ENCODE data around the gene ZNF497.
"Not testable (repeated sequence)": the region's sequence is repeated elsewhere in the genome, so short reads cannot be mapped to it uniquely, and the experiment has no call there.

ZNF497 gene

DNA sequence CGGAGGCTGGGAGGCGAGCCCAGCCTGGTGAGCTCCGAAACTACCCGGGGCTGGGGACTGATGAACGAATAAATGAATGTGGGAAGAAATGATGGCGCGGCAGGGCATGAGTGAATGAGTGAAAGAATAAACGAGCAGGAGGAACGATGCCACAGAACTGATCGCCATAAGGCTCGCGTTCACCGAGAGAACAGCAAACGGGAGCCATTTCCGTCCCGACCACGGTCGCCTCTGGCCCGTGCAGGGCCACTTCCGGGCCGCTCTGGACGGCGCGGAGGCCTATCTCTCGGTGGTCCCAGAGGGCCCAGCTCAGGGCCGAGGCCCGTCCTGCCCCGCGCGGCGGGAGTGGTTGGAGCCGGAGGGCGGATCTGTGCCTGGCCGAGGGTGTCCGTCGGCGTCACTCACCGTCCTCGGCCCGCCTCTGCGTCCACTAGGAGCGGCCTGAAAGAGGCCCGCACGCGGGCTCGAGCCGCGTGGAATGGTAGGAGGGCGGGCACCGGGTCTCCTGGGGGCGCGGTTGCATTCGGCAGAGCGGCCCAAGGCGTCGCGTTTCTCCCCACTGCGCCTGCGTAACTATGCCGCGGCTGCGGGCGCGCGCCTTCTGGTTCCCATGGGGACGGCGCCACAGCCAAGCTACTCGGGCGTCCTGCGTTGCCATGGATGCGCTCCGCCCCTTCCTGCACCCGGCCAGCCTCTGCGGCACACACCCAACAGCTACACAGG lies at the start of gene ZNF497:
TSS of gene ZNF497 (minus strand) at position 480 of the 723 bp plus-strand sequence. CDS start 5,116 bp downstream, outside the sequence.
- peak; percentile 88 for DNase-seq

DNA sequence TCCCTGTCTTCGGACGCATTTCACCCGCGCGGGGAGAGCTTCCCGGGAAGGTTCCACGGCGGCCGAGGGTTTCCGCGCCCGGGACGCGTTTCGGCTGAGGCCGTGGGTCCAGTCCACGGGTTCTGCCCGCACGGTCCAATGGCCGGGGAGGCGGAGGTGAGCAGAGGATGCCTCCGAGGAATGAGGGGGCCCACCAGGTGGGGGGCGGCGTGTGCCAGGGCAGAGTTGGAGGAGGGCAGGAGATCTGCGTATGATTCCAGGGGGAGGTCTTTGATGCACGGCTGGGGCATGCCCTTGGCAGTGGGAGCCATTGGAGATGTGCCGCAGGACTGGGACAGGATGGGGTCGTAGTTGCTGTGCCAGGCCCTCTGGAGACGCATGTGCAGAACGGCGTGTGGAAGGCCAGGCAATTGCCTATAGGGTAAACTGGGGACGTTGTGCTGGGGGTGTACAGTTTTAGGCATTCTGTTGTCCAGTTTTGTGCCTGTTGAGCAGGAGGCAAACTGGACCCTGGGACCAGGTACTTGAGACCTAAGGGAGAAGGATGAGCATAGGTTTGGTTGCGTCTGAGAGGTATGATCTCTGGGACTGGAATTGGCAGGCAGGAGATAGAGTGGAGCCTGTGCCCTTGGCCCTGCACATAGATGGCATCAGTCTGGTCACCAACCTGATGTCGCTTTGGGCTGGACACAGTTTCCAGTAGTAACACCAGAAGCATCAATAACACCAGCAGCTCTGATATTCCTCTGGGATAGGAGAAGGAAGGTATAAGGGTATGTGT lies 46.6 kb upstream of the ZNF497 start:
- DNase-seq: peak; percentile 10 to 39

DNA sequence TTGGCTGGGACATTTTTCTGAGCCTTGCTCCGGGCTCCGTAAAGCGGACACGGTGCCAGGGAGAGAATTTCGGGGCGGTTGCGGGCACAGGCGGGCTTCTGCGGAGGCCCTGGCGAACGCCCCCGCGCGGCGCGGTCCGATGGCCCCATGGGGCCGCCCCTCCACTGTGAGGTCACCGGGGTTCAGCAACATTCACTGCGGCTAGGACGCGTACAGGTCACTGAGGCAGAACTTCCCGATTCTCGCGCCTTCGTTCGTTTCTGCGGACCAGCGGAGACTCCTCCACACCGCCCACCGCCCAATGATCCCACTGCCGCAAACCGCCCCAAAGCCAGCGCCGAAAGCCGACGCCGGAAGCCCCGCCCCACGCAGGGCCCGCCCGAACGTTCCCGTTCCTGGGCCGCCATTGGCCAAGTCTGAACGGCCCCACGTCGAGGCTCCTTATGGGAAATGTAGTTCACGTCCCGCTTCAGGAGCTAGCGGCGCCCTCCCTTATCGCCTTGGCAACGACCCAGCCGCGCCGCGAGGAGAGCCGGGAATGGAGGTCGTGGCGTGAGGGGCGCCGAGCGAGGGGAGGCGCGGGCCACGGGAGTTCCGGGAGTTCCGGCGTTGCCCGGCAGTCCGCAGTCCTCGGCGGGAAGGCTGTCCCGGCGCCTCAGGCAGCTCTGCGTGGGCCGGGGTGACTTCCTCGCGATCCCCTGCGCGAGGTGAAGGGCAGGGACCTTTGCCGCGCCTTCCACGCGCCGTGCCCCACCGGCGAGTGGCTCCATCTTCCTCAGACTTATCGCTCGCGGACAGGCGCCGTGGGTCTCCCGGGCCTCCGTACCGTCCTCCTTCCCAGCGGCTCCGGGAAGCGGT lies 45.8 kb upstream of the ZNF497 start, which contains the start of gene ZNF584:
TSS of gene ZNF584 (plus strand) at position 498 of the 858 bp plus-strand sequence. CDS start 499 bp downstream, outside the sequence.
- DNase-seq: peak; percentile 77 to 85

DNA sequence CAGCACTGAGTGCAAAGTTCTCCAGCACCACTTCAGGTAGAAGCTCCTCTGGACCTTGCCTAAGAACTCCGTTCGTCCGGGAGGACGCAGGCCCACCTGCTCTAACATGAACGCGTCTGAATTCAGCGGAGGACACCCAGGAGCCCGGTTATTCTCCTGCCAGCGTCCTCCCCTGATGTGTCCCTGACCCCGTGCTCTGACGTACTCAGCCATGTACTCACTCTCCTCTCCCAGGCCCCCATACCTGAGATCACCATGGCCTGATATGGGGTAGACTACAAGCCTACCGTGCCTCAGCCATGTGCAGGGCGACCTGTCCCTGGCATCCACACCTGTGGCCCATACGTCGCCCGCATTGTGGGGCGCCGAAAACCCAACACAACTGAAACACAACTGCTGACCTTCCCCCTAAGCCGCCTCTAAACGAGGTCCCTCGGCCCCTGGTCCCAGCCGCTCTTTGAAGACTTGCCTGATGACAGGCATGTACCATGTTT lies 45.2 kb upstream of the ZNF497 start:
- no peak for DNase-seq

DNA sequence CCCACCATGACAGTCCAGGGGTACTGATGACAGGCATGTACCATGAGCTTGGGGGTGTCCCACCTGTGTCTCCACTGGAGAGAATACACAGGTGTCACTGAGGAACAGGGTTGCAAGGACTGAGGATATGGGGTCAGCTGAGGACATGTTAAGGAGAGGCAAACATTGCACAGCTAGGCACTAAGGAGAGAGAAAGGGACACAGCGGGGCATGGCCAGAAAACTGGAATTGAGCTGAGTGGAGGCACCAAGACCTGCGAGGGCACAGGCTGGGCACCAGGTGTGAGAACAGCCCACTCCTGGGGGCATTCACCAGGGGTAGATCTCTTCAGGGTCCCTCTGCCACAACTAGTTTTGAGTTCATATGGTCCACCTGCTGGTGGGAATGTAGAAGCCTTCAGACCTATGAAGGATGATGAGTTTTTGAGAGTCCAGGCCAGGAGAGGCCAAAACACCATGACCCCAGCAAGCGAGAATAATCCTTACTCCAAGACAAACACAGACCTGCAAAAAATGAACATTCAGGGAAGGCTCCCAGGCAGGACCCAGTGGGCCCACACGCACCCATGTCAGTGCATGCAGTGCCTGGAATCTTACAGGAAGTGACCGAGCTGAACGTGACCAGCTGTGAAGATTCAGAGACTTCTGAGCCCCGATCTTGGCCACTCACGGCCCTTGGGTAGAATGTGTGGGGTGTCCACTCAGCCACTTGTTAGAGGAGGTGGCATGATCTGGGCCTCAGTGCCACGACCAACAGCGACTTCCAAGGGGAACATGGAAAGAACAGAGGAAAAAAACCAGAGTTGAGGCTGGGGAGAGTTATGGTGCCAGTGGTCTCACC lies 44.5 kb upstream of the ZNF497 start:
- peak in 1 of 2 experiments; percentile 9 for DNase-seq

DNA sequence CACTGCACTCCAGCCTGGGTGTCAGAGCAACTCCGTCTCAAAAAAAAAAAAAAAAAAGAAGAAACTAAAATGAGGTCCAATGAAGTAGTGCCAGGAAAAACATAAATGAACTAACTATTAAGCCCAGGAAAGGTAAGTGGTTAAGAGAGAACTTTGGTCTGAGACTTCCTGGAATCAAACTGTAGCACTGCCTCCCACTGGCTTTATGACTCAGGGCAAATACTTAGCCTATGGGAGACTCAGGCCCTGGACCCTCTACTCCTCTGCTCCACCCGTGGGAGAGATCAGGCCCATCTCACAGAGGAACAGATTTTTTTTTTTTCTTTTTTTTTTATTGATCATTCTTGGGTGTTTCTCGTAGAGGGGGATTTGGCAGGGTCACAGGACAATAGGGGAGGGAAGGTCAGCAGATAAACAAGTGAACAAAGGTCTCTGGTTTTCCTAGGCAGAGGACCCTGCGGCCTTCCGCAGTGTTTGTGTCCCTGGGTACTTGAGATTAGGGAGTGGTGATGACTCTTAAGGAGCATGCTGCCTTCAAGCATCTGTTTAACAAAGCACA lies 41.4 kb upstream of the ZNF497 start:
- DNase-seq: not testable (repeated sequence)

DNA sequence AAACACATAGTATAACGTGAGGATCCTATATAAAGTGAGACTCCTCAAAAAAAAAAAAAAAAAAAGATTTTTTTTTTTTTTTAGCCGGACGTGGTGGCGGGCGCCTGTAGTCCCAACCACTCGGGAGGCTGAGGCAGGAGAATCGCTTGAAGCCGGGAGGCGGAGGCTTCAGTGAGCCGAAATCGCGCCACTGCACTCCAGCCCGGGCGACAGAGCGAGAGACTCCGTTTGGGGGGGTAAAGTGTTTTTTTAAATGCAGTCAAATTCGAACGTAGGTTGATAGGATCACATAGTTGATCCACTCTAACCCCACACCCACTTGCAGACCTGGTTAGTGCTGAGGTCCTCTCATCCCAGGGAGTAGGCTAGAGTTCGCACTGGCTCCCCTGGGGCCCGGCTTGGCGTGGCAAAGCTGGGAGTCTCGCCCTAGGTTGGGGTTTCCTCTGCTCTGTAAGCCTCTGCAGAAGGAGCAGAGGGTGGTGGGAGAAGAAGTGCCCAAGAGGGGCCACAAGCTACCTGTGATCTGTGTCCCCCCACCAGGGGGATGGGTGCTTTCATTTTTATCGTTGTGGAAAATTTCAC lies 39.4 kb upstream of the ZNF497 start:
- DNase-seq: no peak

DNA sequence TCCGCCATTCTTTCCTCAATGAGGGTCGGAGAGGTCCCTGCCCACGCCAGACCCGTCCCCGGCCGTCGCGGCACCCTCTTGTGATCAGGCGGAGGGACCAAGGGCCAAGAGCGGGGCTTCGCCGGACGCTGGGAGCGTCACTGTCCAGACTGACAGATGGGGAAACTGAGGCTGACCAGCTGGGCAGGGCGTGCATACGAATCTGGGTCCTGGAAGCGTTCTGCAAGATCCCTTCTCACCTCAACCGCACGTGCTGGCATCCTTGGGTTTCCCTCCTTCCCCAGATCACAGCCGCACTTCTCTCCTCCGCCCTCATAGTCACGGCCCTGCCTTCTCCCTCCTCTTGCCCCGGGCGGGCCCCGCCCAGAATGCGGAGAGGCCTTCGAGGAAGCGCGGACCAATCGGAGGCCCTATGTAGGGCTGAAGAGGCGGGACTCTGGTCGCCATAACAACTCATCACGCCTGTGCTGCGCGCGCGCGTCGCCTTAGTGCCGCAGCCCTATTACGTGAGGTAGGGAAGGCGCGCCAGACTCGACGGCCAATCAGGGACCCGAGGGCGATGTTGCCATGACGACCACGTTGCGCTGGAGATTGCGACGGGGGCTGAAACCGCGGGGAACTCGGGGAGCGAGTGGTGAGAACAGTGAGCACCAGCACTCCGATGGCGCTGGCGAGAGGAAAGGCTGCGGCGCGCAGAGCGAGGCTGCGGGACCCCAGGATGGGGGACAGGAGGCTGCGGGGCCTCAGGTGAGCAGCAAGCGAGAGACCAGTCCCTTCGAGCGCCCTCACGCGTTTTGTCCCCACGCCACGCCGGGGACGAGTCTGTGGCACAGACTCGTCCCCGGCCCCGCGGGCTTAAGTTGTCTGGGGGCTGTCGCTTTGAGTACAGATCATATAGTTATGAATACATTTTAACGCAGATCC lies 38.6 kb upstream of the ZNF497 start:
- DNase-seq: peak; percentile 87 to 95

DNA sequence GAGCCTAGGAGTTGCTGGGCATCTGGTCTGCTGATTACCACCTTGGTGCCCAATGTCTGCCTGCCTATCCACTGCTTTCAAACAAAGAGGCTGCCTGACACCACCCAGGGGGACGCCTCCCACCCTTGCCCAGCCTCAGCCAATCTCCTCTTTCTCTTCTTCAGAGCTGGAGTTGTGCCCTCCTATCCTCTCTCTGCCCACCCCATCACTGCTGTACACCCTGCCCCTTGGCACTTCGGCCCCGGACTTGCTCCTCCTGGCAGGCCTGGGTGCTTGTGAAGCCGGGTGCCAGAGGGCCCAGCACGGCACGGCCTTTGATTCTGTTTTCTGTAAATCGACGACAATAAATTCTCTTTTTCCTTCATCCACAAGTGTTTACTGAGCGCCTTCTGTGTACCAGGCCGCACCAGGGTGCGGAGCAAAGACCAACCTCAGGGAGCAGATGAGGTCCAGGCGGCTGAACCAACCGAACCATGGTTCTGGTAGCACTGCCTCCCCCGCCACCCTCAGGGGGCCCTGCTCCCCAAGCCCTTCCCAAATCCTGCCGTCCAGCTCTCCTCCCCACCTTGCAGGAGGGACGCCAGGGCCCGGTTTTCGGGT lies 37.9 kb upstream of the ZNF497 start:
- DNase-seq: peak in 1 of 2 experiments; percentile 29

DNA sequence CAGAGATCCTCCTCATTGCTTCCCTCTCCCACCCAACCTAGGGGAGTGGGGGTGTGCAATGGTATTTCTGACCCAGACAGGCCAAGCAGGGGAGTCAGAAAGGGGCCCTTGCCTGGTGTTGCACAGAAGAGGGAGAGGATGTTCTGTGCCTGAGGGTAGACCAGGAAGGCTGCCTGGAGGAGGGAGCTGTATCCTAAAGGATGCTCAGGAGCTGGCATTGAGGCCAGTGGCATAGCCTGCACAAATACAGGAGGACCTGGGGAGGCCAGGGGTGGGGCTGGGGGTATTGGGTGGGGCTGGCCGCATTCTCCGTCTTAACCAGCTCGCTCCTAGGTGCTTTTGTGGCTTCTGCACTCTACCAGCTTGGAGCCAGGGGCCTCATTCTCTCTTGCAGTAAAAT lies 37.4 kb upstream of the ZNF497 start:
- DNase-seq: no peak

DNA sequence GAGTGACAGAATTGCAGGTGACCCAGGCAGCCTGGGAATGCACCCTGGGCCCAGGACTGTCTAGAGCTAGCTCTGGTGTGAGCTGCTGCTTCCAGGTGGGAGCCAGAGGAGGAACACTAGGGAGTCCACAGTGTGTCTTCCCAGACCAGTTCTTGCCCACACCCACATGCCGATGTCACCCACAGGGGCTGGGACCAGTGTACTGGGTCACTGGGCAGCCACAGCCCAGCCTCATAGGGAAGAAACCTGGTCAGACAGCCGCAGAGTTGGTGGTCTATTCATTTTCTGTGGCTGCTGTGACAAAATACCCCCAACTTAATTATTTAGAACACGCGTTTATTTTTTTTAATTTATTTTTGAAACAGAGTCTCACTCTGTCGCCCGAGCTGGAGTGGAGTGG lies 36.0 kb upstream of the ZNF497 start:
- no peak for DNase-seq

DNA sequence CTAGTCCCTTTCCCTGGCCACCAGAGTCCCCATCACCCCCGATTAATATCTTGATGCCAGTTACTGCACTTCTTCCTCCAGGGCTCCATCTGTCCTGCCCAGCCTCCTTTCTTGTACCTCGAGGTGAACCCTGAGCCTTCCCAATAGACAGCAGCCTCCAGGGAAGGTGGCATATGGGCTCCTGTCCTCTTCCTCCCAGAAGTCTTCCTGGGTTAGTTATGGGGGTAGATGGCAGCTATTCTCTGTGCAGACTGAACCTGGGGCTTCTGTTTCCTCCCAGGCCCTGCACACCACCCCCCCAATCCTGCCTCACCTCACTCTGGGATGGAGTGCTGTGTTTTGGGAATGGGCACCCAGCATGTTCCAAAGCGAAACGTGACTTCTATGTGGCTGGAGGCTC lies 35.5 kb upstream of the ZNF497 start:
- no peak for DNase-seq

DNA sequence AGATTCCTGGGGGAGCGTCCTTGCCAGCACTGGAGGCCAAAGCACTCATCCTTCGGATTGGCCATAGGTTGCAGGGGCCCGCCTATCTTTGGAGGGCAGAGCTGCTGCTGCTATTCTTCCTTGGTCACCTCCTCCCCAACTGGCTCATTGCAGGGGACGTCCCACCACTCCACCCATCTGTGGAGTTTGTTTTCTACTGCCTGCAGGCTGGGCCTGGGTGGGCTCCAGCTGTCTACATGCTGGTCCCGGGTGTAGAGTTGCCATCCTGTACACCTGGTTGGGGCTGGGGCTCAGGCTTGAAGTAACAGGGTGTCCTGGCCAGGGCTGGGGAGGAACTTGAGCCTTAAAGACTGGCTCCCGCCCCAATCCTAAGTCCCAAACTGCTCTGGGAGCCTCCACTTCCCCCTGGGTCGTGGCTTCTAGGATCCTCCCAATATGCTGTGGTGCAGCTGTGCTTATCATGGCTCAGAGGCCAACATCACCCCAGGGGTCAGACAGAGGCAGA lies 35.0 kb upstream of the ZNF497 start:
- DNase-seq: no peak

DNA sequence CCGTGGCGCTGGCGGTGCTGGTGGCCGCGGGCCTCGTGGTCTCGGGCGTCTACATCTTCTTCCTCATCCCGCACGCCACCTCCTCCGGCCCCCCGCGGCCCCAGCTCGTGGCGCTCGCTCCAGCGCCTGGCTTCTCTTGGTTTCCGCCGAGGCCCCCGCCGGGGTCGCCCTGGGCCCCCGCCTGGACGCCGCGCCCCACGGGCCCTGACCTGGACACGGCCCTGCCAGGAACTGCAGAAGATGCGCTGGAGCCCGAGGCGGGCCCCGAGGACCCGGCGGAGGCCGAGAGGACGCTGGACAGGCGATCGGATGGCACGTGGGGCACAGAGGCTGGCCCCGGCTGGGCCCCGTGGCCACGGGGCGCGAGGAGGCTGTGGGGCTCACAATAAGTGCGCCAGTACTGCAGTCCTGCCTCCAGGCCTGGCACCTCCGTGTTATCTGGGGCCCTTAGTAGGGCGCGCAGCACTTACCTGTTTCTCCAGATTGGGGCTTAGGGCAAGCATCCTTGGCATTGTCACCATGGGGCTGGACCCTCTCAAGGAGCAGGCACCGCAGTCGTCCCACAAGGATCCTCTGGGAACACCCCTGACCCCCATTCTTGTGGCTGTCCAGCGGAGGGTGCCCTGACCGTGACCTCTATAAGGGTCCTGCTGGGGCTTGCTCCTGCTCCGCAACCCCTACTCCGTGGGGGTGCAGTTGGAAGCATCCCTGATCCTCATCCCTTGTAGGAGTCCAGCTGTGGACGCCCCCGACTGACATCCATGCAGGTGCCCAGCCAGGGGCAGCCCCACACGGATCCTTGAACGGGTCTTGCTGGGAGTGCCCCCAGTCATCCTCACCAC lies 34.4 kb upstream of the ZNF497 start:
- no peak for DNase-seq

DNA sequence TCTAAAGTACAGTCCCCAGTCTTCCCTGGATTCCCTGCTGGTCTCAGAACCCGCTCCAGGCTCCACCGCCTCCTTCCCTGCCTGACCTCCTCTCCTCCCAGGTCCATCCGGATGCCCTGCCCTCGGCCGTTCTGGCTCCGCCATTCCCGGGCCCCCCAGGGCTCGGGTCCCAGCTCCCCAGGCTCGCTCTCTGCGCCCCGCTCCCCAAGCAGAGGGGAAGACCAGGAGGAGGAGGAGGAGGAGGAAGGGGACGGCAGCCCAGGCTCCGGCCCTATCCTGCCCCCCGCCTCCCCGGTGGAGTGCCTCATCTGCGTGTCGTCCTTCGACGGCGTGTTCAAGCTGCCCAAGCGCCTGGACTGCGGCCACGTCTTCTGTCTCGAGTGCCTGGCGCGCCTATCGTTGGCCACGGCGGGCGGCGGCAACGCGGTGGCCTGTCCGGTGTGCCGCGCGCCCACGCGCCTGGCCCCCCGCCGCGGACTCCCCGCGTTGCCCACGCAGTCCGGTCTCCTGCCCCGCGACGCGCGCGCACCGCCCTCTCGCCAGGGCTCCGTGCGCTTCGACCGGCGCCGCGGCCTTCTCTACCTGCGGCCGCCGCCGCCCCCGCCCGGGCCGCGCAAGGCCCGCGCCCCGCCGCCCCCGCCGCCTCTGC lies 33.6 kb upstream of the ZNF497 start:
- no peak for DNase-seq

DNA sequence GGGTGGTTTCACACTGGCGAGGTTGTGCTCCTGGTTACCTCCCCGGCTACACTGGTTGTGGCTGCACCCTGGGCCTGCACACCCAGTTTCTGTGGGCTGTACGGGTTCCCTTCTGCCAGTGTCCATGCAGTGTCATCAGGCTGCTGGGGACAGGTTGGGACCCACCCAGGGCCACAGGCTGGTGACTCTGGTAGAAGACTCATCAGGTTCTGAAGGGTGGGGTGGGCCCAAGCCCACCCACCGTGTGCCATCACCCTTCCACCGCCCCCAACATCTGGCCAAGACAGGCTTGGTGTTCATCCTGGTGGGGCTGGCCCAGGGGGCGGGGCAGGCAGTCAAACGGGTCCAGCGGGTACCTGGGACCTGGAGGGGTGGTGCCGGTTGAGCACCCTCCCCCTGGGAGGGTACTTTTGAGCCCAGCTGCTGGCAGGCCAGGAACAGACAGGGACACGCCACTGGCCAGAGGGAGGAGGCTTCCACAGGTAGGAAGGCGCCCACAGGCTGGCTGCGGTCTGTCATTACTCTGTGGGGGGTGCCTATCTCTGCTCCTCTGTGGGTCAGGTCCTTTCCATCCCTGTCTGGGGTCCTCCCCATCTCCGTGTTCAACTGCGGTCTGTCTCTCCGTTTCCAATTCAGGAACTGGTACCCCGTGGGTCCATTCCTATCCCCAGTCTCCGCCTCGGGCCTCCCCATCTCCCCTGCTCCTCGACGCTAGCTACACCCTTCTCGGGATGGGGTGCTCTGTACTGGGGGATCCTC lies 32.8 kb upstream of the ZNF497 start, which contains the start of gene RNF225:
TSS of gene RNF225 (plus strand) at position 437 of the 759 bp plus-strand sequence. CDS start 434 bp downstream, outside the sequence.
- DNase-seq: no peak

DNA sequence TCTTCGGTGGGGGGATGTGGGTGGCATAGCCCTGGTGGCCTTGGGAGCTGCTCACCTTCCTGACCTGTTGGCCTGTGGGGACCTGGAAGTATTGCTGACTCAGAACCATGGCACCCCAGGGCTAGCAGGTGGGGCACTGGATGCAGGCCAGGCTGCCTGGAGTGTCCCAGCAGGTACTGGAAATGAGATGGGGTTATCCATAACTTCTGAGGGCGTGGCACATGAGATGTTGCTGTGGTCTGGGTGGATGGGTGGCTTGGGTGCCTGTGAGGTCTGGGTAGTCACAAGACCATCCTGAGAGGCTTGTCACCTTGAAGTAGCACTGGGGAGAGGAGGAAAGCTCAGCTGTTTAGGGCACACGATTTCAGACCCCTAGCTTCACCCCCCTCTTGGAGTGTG lies 32.3 kb upstream of the ZNF497 start:
- DNase-seq: no peak

Data from SW 1271 (cell line).